ENCODE measurements around the gene ELF3. TPM values are rescaled to one million over a fixed set of nuclear protein-coding genes. Genes with fewer than 3 reads are reported as not detected.

ELF3 gene
- total RNA-seq, 2 donors from 2014 or later: 11.8 to 13.2 TPM

GRCh38 chr1:202011994-202012393 is 1.6 kb downstream of the ELF3 start:
- no peak for DNase-seq
- Mint-ChIP-seq H3K36me3 (ENCODE audit: low read depth) (peaks cover 25% of the 10 kb centered on the region), H3K27ac (no peak overlapping the region), H3K9me3 (no peaks in the 10 kb centered on the region), H3K27me3 (ENCODE audit: insufficient read depth) (no peaks in the 10 kb centered on the region), H3K4me1 (peaks cover 37% of the 10 kb centered on the region), H3K4me3 (peak overlapping the region; percentile 69)
- TF ChIP-seq, protein P1, sequence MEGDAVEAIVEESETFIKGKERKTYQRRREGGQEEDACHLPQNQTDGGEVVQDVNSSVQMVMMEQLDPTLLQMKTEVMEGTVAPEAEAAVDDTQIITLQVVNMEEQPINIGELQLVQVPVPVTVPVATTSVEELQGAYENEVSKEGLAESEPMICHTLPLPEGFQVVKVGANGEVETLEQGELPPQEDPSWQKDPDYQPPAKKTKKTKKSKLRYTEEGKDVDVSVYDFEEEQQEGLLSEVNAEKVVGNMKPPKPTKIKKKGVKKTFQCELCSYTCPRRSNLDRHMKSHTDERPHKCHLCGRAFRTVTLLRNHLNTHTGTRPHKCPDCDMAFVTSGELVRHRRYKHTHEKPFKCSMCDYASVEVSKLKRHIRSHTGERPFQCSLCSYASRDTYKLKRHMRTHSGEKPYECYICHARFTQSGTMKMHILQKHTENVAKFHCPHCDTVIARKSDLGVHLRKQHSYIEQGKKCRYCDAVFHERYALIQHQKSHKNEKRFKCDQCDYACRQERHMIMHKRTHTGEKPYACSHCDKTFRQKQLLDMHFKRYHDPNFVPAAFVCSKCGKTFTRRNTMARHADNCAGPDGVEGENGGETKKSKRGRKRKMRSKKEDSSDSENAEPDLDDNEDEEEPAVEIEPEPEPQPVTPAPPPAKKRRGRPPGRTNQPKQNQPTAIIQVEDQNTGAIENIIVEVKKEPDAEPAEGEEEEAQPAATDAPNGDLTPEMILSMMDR (conservative IDR thresholded peaks at IDR 0.05): no peak
- peaks cover 7% of the 10 kb centered on the region for H3K36me3 ChIP-seq (ENCODE audit: control insufficient read depth, insufficient read depth, low read length)
- H3K27ac ChIP-seq (ENCODE audit: low read depth, low read length): no peak overlapping the region
- H3K4me1 ChIP-seq (ENCODE audit: control insufficient read depth, insufficient read depth, low read length): peaks cover 17% of the 10 kb centered on the region
- WGBS, 2 experiments (ENCODE audit: insufficient coverage in 1 of 2, insufficient read length in 1 of 2): 97 to 98% methylated on average over 10 to 11 of the region's 11 CpGs
- no peak overlapping the region for H3K9ac ChIP-seq (ENCODE audit: extremely low read depth, low read length, poor library complexity, severe bottlenecking)
- H3K4me3 ChIP-seq (ENCODE audit: low read length): no peak overlapping the region
- no peaks in the 10 kb centered on the region for H3K27me3 ChIP-seq (ENCODE audit: control insufficient read depth, insufficient read depth, low read length, poor library complexity, severe bottlenecking)
- no peaks in the 10 kb centered on the region for H3K9me3 ChIP-seq (ENCODE audit: control insufficient read depth, low read length)

GRCh38 chr1:202012544-202013478 is 2.4 kb downstream of the ELF3 start:
- H3K9me3 ChIP-seq (ENCODE audit: control insufficient read depth, low read length): no peaks in the 10 kb centered on the region
- no peak overlapping the region for H3K9ac ChIP-seq (ENCODE audit: extremely low read depth, low read length, poor library complexity, severe bottlenecking)
- TF ChIP-seq, protein P1 (conservative IDR thresholded peaks at IDR 0.05): no peak
- H3K27ac ChIP-seq (ENCODE audit: low read depth, low read length): no peak overlapping the region
- H3K4me1 ChIP-seq (ENCODE audit: control insufficient read depth, insufficient read depth, low read length): peaks cover 9% of the 10 kb centered on the region
- H3K27me3 ChIP-seq (ENCODE audit: control insufficient read depth, insufficient read depth, low read length, poor library complexity, severe bottlenecking): no peaks in the 10 kb centered on the region
- Mint-ChIP-seq H3K4me3 (no peak overlapping the region), H3K4me1 (peaks cover 36% of the 10 kb centered on the region), H3K36me3 (ENCODE audit: low read depth) (peaks cover 23% of the 10 kb centered on the region), H3K9me3 (no peaks in the 10 kb centered on the region), H3K27ac (no peak overlapping the region), H3K27me3 (ENCODE audit: insufficient read depth) (no peaks in the 10 kb centered on the region)
- 94 to 95% methylated on average over 22 to 35 of the region's 35 CpGs for WGBS, 2 experiments (ENCODE audit: insufficient coverage in 1 of 2, insufficient read length in 1 of 2)
- no peak for DNase-seq
- H3K4me3 ChIP-seq (ENCODE audit: low read length): no peak overlapping the region
- H3K36me3 ChIP-seq (ENCODE audit: control insufficient read depth, insufficient read depth, low read length): peaks cover 7% of the 10 kb centered on the region

GRCh38 chr1:202013603-202014002 is 3.2 kb downstream of the ELF3 start:
- Mint-ChIP-seq H3K36me3 (ENCODE audit: low read depth) (peaks cover 23% of the 10 kb centered on the region), H3K9me3 (no peaks in the 10 kb centered on the region), H3K27me3 (ENCODE audit: insufficient read depth) (no peaks in the 10 kb centered on the region), H3K4me3 (no peak overlapping the region), H3K4me1 (peaks cover 38% of the 10 kb centered on the region), H3K27ac (no peak overlapping the region)
- Histone ChIP-seq H3K4me3 (ENCODE audit: low read length) (no peak overlapping the region), H3K9ac (ENCODE audit: extremely low read depth, low read length, poor library complexity, severe bottlenecking) (no peak overlapping the region), H3K36me3 (ENCODE audit: control insufficient read depth, insufficient read depth, low read length) (peaks cover 7% of the 10 kb centered on the region), H3K27me3 (ENCODE audit: control insufficient read depth, insufficient read depth, low read length, poor library complexity, severe bottlenecking) (no peaks in the 10 kb centered on the region), H3K27ac (ENCODE audit: low read depth, low read length) (no peak overlapping the region), H3K4me1 (ENCODE audit: control insufficient read depth, insufficient read depth, low read length) (peaks cover 6% of the 10 kb centered on the region), H3K9me3 (ENCODE audit: control insufficient read depth, low read length) (no peaks in the 10 kb centered on the region)
- TF ChIP-seq, protein P1 (conservative IDR thresholded peaks at IDR 0.05): no peak
- WGBS, 2 experiments (ENCODE audit: insufficient coverage in 1 of 2, insufficient read length in 1 of 2): 94 to 98% methylated on average over 9 to 12 of the region's 12 CpGs
- DNase-seq: no peak

All from endodermal cell (in vitro differentiated cells).